Bone marrow (tissue), 2 donors: ENCODE measurements around the gene PRDX6.
"Not testable (repeated sequence)": the region's sequence is repeated elsewhere in the genome, so short reads cannot be mapped to it uniquely, and the experiment has no call there.

Source experiments
- DNase-seq, 2 donors: peaks; one replicate each; lab custom pipeline; 2025; lab: John Stamatoyannopoulos, UW

The PRDX6 gene

GRCh38 chr1:173477286-173478093 lies at the start of gene PRDX6:
Gene PRDX6, plus strand, starts transcription at chr1:173477335. Its CDS starts 63 bp downstream, at chr1:173477398.
- DNase-seq = peak; percentile 66 to 90

GRCh38 chr1:173429471-173430402 lies 47.4 kb upstream of the PRDX6 start:
- peak; percentile 19 to 66 for DNase-seq

GRCh38 chr1:173430677-173431303 lies 46.3 kb upstream of the PRDX6 start:
- no peak for DNase-seq

GRCh38 chr1:173431304-173432045 lies 45.7 kb upstream of the PRDX6 start:
- DNase-seq = peak; percentile 43 to 88

GRCh38 chr1:173432331-173432730 lies 44.8 kb upstream of the PRDX6 start:
- DNase-seq = no peak

- no peak for DNase-seq
These were observed 43.3 kb upstream of the PRDX6 start for GRCh38 chr1:173433751-173434326.

- no peak for DNase-seq
These were observed 40.2 kb upstream of the PRDX6 start for GRCh38 chr1:173436841-173437428.

GRCh38 chr1:173438675-173439074 lies 38.5 kb upstream of the PRDX6 start:
- no peak for DNase-seq

GRCh38 chr1:173440430-173440829 lies 36.7 kb upstream of the PRDX6 start:
- no peak for DNase-seq

- DNase-seq = no peak
These were observed 32.4 kb upstream of the PRDX6 start for GRCh38 chr1:173444757-173445156.

GRCh38 chr1:173445164-173445563 lies 32.0 kb upstream of the PRDX6 start:
- DNase-seq = no peak

- DNase-seq = no peak
These were observed 31.5 kb upstream of the PRDX6 start for GRCh38 chr1:173445656-173446055.

- DNase-seq = no peak
These were observed 29.9 kb upstream of the PRDX6 start for GRCh38 chr1:173447224-173447623.

GRCh38 chr1:173448945-173449344 lies 28.2 kb upstream of the PRDX6 start:
- no peak for DNase-seq

- DNase-seq = no peak
These were observed 25.2 kb upstream of the PRDX6 start for GRCh38 chr1:173451981-173452380.

- DNase-seq = no peak
These were observed 23.2 kb upstream of the PRDX6 start for GRCh38 chr1:173453982-173454381.

- DNase-seq = no peak
These were observed 22.1 kb upstream of the PRDX6 start for GRCh38 chr1:173454966-173455524.

- no peak for DNase-seq
These were observed 17.2 kb upstream of the PRDX6 start for GRCh38 chr1:173459885-173460284.

- not testable (repeated sequence) for DNase-seq
These were observed 14.5 kb upstream of the PRDX6 start for GRCh38 chr1:173462666-173463065.

- DNase-seq = not testable (repeated sequence)
These were observed 12.9 kb upstream of the PRDX6 start for GRCh38 chr1:173464185-173464584.

- no peak for DNase-seq
These were observed 9.7 kb upstream of the PRDX6 start for GRCh38 chr1:173467426-173467825.
